WERI-Rb-1 (cell line): ENCODE results near the gene SLC30A7.
"Not testable (repeated sequence)": the region's sequence is repeated elsewhere in the genome, so short reads cannot be mapped to it uniquely, and the experiment has no call there.

ENCODE experiments used
- DNase-seq: peaks from one replicate; pipeline ENCODE4 v3.0.0-alpha.2; 2020
- H3K27ac ChIP-seq: fragments of 250-450 bp; sonication (Bioruptor Pico); 2 replicates; pipeline ENCODE4 v1.5.1; 2020; ENCODE audit warnings: mild to moderate bottlenecking, moderate library complexity
- H3K27me3 ChIP-seq: fragments of 250-450 bp; sonication (Bioruptor Pico); 2 replicates; pipeline ENCODE4 v1.5.1; 2021; ENCODE audit warnings: mild to moderate bottlenecking, low read depth, moderate library complexity; ENCODE audit not compliant: insufficient read depth, severe bottlenecking
- H3K36me3 ChIP-seq: fragments of 250-450 bp; sonication (Bioruptor Pico); 2 replicates; pipeline ENCODE4 v1.5.1; 2020; ENCODE audit warnings: mild to moderate bottlenecking, moderate library complexity
- H3K4me3 ChIP-seq: 2 replicates; pipeline ENCODE4 v1.5.1; 2011; ENCODE audit warnings: low read depth, mild to moderate bottlenecking, control low read depth, low read length
- H3K9me3 ChIP-seq: fragments of 250-450 bp; sonication (Bioruptor Pico); 2 replicates; pipeline ENCODE4 v1.5.1; 2021; ENCODE audit warnings: mild to moderate bottlenecking, moderate library complexity; ENCODE audit not compliant: severe bottlenecking
- TF ChIP-seq, protein P1 (sequence below): IDR thresholded peaks from 2 replicates; pipeline ENCODE4 v1.5.1; 2011; ENCODE audit warnings: low read depth, mild to moderate bottlenecking, control low read depth, inconsistent platforms, low read length

SLC30A7 gene

GRCh38 chr1:100936194-100936967 lies 40.5 kb downstream of the SLC30A7 start:
- Histone ChIP-seq H3K4me3 (no peak overlapping the region), H3K9me3 (no peaks in the 10 kb centered on the region), H3K27me3 (no peaks in the 10 kb centered on the region), H3K27ac (no peak overlapping the region), H3K36me3 (peaks cover 4% of the 10 kb centered on the region; the same call in 1 of the 2 replicates)
- DNase-seq = no peak
- TF ChIP-seq, protein P1, sequence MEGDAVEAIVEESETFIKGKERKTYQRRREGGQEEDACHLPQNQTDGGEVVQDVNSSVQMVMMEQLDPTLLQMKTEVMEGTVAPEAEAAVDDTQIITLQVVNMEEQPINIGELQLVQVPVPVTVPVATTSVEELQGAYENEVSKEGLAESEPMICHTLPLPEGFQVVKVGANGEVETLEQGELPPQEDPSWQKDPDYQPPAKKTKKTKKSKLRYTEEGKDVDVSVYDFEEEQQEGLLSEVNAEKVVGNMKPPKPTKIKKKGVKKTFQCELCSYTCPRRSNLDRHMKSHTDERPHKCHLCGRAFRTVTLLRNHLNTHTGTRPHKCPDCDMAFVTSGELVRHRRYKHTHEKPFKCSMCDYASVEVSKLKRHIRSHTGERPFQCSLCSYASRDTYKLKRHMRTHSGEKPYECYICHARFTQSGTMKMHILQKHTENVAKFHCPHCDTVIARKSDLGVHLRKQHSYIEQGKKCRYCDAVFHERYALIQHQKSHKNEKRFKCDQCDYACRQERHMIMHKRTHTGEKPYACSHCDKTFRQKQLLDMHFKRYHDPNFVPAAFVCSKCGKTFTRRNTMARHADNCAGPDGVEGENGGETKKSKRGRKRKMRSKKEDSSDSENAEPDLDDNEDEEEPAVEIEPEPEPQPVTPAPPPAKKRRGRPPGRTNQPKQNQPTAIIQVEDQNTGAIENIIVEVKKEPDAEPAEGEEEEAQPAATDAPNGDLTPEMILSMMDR = no peak

- Histone ChIP-seq H3K4me3 (no peak overlapping the region), H3K36me3 (peaks cover 4% of the 10 kb centered on the region; the same call in 1 of the 2 replicates), H3K9me3 (no peaks in the 10 kb centered on the region), H3K27ac (no peak overlapping the region), H3K27me3 (no peaks in the 10 kb centered on the region)
- TF ChIP-seq, protein P1 = no peak
- DNase-seq = no peak
Observed at GRCh38 chr1:100941098-100941527, 45.2 kb downstream of the SLC30A7 start.

DNA sequence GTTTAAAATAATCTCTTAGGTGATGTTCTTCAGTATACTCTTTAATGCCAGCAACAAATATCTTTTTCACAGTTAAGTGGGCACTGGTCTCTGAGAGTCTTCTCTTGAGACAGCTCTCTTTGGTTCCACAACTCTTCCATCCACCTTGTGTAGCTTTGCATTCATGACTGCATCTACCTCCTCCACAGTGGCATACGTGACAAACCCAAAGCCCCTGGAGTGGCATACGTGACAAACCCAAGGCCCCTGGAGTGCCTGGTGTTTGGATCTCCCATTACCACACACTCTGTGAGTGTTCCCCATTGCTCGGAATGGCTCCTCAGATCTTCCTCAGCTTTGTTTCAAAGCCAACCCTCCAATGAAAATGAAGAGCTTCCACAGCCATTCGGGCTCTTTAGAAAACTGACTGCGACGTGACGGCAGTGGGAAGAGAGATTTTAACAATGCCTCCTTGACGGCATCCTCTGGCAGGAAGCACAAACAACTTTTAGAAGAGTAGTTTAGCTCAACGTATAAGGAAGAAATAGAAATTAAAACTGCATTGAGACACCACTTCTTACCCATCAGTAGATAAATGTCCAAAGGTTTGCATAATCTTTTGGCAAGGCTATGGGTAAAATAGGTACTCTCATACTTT lies 45.8 kb downstream of the SLC30A7 start:
- no peaks in the 10 kb centered on the region for H3K9me3 ChIP-seq
- no peak overlapping the region for H3K27ac ChIP-seq
- TF ChIP-seq, protein P1 = no peak
- H3K36me3 ChIP-seq = peaks cover 4% of the 10 kb centered on the region; the same call in 1 of the 2 replicates
- no peaks in the 10 kb centered on the region for H3K27me3 ChIP-seq
- no peak overlapping the region for H3K4me3 ChIP-seq
- no peak for DNase-seq

- no peak for DNase-seq
- TF ChIP-seq, protein P1 = no peak
- Histone ChIP-seq H3K4me3 (no peak overlapping the region), H3K9me3 (no peaks in the 10 kb centered on the region), H3K27ac (no peak overlapping the region), H3K36me3 (peaks cover 4% of the 10 kb centered on the region; the same call in 1 of the 2 replicates), H3K27me3 (no peaks in the 10 kb centered on the region)
Observed at GRCh38 chr1:100942304-100943046, 46.6 kb downstream of the SLC30A7 start.

DNA sequence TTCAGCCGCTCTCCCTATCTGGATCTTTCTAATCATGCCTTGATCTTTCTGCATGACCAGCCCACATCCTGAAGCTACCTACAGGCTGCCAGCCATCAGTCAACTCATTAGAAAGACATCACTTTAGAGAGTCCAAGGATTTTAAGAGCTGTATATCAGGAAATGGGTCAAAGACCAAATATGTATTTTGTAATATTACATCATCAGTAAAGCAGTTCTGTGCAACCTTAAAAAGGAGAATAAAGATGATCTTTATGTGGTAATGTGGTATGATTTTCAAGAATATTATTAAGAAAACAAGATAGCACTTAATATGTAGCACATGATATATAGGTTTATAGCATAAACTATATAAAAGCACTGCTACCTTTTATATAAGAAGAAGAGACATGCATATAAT lies 47.6 kb downstream of the SLC30A7 start:
- H3K4me3 ChIP-seq = no peak overlapping the region
- no peak overlapping the region for H3K27ac ChIP-seq
- DNase-seq = no peak
- no peaks in the 10 kb centered on the region for H3K9me3 ChIP-seq
- TF ChIP-seq, protein P1 = no peak
- no peaks in the 10 kb centered on the region; the same call in 1 of the 2 replicates for H3K36me3 ChIP-seq
- H3K27me3 ChIP-seq = no peaks in the 10 kb centered on the region

DNA sequence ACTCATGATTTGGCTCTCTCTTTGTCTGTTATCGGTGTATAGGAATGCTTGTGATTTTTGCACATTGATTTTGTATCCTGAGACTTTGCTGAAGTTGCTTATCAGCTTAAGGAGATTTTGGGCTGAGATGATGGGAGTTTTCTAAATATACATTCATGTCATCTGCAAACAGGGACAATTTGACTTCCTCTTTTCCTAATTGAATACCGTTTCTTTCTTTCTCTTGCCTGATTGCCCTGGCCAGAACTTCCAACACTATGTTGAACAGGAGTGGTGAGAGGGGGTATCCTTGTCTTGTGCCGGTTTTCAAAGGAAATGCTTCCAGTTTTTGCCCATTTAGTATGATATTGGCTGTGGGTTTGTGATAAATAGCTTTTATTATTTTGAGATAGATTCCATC lies 50.2 kb downstream of the SLC30A7 start:
- H3K27me3 ChIP-seq, DNase-seq, H3K36me3 ChIP-seq, H3K27ac ChIP-seq, H3K9me3 ChIP-seq, H3K4me3 ChIP-seq: not testable (repeated sequence)

DNA sequence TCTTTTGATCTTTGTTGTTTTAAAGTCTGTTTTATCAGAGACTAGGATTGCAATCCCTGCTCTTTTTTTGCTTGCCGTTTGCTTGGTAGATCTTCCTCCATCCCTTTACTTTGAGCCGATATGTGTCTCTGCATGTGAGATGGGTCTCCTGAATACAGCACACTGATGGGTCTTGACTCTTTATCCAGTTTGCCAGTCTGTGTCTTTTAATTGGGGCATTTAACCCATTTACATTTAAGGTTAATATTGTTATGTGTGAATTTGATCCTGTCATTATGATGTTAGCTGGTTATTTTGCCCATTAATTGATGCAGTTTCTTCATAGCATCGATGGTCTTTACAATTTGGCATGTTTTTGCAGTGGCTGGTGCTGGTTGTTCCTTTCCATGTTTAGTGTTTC lies 51.9 kb downstream of the SLC30A7 start:
- H3K27ac ChIP-seq, H3K4me3 ChIP-seq, H3K9me3 ChIP-seq, H3K36me3 ChIP-seq, DNase-seq, H3K27me3 ChIP-seq: not testable (repeated sequence)

DNA sequence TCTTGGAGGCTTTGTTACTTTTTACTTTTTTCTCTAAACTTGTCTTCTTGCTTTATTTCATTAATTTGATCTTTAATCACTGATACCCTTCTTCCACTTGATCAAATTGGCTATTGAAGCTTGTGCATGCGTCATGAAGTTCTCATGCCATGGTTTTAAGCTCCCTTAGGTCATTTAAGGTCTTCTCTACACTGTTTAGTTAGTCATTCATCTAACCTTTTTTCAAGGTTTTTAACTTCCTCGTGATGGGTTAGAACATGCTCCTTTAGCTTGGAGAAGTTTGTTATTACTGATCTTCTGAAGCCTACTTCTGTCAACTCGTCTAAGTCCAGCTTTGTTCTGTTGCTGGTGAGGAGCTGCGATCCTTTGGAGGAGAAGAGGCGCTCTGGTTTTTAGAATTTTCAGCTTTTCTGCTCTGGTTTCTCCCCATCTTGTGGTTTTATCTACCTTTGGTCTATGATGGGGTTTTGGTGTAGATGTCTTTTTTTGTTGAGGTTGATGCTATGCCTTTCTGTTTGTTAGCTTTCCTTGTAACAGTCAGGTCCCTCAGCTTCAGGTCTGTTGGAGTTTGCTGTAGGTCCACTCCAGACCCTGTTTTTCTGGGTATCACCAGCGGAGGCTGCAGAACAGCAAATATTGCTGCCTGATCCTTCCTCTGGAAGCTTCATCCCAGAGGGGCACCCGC lies 53.0 kb downstream of the SLC30A7 start:
- H3K27me3 ChIP-seq, H3K4me3 ChIP-seq, DNase-seq, H3K27ac ChIP-seq, H3K36me3 ChIP-seq, H3K9me3 ChIP-seq: not testable (repeated sequence)
